GM12873 (cell line): ENCODE results near the gene DAGLA.

Experiments used
- TF ChIP-seq, protein P1 (sequence below): IDR thresholded peaks from 2 replicates; pipeline ENCODE4 v1.5.1; 2012; ENCODE audit warnings: low read depth, mild to moderate bottlenecking, moderate library complexity, low read length, control low read depth; ENCODE audit not compliant: insufficient read depth; ENCODE audit errors: missing control alignments

DAGLA gene

DNA sequence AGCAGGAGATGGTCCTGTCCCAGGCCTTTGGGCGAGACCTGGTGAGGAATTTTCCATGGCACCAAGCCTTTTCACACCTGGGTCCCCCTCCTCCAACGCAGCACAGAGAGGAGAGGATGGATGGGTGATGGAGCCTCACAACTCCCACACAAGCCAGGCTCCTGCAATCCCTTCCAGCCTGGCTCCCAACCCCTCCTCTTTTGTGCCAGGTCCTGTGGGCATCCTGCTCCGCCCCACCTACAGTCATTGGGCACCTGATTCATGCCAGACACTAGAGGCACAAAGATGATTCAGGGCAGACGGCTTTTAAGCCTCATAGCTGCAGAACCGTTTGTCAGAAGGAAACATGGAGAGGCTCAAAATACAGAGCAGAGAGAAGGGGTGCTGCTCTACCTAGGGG is 56.1 kb downstream of the DAGLA start:
- TF ChIP-seq, protein P1, sequence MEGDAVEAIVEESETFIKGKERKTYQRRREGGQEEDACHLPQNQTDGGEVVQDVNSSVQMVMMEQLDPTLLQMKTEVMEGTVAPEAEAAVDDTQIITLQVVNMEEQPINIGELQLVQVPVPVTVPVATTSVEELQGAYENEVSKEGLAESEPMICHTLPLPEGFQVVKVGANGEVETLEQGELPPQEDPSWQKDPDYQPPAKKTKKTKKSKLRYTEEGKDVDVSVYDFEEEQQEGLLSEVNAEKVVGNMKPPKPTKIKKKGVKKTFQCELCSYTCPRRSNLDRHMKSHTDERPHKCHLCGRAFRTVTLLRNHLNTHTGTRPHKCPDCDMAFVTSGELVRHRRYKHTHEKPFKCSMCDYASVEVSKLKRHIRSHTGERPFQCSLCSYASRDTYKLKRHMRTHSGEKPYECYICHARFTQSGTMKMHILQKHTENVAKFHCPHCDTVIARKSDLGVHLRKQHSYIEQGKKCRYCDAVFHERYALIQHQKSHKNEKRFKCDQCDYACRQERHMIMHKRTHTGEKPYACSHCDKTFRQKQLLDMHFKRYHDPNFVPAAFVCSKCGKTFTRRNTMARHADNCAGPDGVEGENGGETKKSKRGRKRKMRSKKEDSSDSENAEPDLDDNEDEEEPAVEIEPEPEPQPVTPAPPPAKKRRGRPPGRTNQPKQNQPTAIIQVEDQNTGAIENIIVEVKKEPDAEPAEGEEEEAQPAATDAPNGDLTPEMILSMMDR = no peak

DNA sequence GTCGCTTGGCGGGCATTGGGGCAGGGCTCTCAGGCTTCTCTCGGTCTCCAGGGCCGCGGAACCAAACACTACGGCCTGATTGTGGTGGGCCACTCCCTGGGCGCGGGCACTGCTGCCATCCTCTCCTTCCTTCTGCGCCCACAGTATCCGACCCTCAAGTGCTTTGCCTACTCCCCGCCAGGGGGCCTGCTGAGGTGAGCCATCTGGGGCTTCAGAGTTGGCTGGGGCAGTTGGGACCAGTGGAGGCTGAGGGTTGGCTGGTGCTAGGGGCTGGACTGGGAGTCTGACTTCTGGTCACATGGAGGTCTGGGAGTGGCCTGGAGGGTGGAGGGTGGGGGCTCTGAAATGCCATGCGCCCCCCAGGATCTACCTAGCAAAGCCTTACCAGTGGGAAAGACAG is 56.9 kb downstream of the DAGLA start:
- TF ChIP-seq, protein P1 = peak; percentile 46

DNA sequence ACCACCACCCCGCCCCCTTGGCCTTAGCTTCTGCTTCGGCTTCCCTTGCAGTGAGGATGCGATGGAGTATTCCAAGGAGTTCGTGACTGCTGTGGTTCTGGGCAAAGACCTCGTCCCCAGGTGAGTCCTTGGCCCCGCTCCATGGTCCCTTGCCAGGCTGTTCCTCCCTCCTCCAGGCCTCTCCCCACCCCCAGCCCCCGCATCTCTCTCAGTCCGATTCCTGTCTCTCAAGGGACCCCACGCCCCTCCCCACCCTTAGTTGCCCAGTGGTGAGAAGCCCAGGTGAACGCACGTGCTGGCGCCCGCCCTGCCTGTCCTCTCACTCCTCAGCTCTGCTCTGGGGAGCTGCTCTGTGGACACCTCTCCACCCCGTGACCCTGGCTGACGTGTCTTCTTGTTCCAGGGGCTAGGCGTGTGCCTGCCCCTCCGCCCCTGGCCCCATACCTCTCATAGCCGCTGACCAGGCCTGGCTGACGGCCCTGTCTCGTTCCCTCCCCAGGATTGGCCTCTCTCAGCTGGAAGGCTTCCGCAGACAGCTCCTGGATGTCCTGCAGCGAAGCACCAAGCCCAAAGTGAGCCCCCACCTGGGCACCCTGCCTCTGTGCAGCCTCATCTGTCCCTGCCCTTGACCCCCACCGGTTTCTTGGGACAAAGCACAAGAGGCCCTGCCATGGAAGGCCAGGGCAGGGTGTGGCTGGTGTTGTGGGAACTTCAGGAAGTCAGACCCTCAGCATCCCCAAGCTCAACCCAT is 57.6 kb downstream of the DAGLA start:
- TF ChIP-seq, protein P1 = no peak

DNA sequence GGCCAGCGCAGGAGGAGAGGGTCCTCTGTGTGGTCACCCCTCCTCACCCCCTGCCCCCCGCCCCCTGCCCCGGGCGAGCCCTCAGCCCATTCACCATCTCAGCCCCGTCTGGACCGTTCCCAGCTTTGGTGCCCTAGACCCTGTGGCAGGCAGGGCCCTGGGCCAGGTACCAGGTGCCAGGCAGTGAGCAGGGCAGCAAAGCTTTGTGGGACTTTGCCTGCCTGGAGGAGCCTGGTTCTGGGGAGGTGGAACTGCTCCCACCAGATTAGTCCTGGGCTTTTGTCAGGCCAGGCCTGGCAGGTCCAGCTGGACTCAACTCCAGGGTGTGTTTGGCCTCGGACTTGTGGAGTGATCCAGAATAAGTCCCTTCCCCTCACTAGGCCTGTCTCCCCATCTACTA is 58.6 kb downstream of the DAGLA start:
- TF ChIP-seq, protein P1 = no peak

DNA sequence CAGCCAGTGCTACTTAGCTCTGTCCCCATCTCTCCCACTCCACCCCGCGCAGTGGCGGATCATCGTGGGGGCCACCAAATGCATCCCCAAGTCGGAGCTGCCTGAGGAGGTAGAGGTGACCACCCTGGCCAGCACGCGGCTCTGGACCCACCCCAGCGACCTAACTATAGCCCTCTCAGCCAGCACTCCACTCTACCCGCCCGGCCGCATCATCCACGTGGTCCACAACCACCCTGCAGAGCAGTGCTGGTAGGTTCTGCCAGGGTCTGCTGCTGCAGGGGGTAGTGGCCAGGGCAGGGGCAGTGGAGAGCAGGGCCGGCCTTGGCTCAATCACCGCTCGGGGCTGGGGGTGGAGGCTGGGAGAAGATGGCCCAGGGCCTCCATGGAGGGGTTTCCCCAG is 59.2 kb downstream of the DAGLA start:
- TF ChIP-seq, protein P1 = no peak

DNA sequence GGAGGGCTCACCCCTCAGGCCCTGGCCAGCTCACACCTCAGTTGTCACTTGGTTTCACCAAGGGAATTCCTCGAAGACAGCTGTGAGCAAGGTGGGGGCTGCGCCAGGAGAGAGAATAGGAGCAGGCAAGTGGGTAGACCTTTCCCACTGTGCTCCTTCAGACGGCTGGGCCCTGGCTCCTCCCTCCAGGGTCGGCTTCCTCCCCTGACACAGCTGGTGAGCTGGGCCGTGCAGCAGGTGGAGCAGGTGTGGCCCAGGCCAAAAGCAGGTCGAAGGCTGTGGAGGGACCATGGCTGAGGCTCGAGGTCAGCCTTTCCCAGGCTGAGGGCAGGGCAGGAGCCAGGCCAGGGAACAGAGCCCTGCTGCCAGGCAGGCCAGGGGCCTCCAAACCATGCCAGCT is 59.8 kb downstream of the DAGLA start:
- TF ChIP-seq, protein P1 = no peak

DNA sequence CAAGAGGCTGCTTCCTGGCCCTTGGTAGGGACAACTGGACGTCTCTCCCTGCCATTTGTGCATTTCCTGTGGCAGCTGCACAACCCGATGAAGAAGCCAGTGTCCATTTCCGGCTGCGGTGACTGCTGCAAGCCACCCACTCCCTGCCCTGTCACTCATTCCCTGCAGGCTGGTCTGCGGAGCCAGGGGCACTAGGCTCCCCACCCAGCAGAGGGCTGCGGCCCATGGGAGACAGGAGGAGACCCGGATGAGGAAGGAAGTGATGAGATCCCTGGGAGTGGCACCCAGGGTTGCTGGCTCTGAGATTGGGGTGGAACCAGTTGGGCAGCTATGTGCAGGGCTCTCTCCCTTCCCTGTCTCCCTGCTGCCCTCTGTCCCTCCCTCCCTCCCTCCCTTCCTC is 62.2 kb downstream of the DAGLA start:
- TF ChIP-seq, protein P1 = no peak
